NT2/D1 (cell line): Measurements from ENCODE around the gene ITLN2.

ENCODE experiments used
- DNase-seq: peaks from one replicate; pipeline ENCODE4 v3.0.0-alpha.2; 2011; ENCODE audit warnings: low read depth, low spot score
- H3K27me3 ChIP-seq: 2 replicates; pipeline ENCODE4 v1.6.0; 2011; ENCODE audit warnings: mild to moderate bottlenecking; ENCODE audit not compliant: insufficient read length, insufficient read depth
- H3K36me3 ChIP-seq: 2 replicates; pipeline ENCODE4 v1.6.1; 2011; ENCODE audit warnings: mild to moderate bottlenecking, low read length, mixed read lengths; ENCODE audit not compliant: insufficient read depth, insufficient read length
- H3K4me1 ChIP-seq: 2 replicates; pipeline ENCODE4 v1.5.1; 2011; ENCODE audit not compliant: insufficient read depth, insufficient read length
- H3K4me3 ChIP-seq: 2 replicates; pipeline ENCODE4 v1.5.1; 2011; ENCODE audit warnings: low read depth; ENCODE audit not compliant: insufficient read length
- H3K9ac ChIP-seq: 2 replicates; pipeline ENCODE4 v1.6.0; 2011; ENCODE audit warnings: low read depth; ENCODE audit not compliant: insufficient read length
- H3K9me3 ChIP-seq: 2 replicates; pipeline ENCODE4 v1.5.1; 2011; ENCODE audit warnings: mild to moderate bottlenecking, low read length; ENCODE audit not compliant: insufficient read depth
- SUZ12 ChIP-seq: IDR thresholded peaks from 2 replicates; pipeline ENCODE4 v1.6.1; 2011; ENCODE audit not compliant: insufficient read length, insufficient read depth; ENCODE audit errors: extremely low read depth
- YY1 ChIP-seq: IDR thresholded peaks from 2 replicates; pipeline ENCODE4 v1.6.1; 2011; ENCODE audit not compliant: insufficient read length, insufficient read depth
- ZNF274 ChIP-seq: IDR thresholded peaks from 2 replicates; pipeline ENCODE4 v1.6.1; 2011; ENCODE audit warnings: mild to moderate bottlenecking, low read depth, low read length

ITLN2 gene

DNA sequence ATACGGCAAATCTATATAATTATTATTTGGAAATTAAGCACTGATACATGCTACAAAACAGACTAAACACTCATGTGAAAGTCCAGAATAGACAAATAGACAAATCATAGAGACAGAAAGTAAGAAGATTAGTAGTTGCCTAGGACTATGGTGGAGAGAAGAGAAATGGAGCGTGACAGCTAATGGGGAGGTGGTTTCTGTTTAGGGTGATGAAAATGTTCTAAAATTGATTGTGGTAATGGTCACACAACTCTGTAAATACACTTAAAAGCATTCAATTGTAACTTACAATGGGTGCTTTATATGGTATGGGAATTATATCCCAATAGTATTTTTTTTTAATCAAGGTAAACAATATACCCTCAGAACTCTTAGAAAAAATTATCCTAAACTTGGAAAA lies 20.4 kb upstream of the ITLN2 start:
- H3K36me3 ChIP-seq: no peaks in the 10 kb centered on the region
- no peak overlapping the region for H3K4me3 ChIP-seq
- DNase-seq: no peak
- no peaks in the 10 kb centered on the region for H3K27me3 ChIP-seq
- TF ChIP-seq SUZ12 (no peak), YY1 (no peak), ZNF274 (no peak)
- peaks cover 5% of the 10 kb centered on the region for H3K4me1 ChIP-seq
- no peaks in the 10 kb centered on the region for H3K9me3 ChIP-seq
- no peak overlapping the region for H3K9ac ChIP-seq

GRCh38 chr1:160973491-160973890 lies 18.9 kb upstream of the ITLN2 start:
- Histone ChIP-seq H3K4me1 (peaks cover 5% of the 10 kb centered on the region), H3K4me3 (no peak overlapping the region), H3K9ac (no peak overlapping the region), H3K9me3 (no peaks in the 10 kb centered on the region), H3K36me3 (no peaks in the 10 kb centered on the region), H3K27me3 (no peaks in the 10 kb centered on the region)
- TF ChIP-seq SUZ12 (no peak), ZNF274 (no peak), YY1 (no peak)
- DNase-seq: no peak

DNA sequence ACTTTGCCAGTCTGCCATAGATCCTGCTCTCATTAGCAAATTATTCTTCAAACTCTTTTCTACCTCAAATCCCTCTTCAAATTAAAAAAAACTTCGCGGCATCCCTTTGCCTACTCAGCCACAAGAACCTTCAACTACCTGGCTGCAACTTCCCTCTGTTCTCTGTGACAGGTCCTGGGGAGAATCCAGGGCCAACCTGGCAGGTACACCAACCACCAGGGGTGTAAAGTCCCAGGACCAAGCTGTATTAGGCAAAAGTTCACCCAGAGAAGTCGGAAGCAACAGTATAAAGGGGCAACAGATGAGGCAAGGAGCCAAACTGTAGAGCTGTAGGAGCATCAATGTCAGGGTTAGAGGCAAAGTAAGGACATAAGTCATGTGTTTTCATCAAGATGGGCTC lies 18.3 kb upstream of the ITLN2 start:
- Histone ChIP-seq H3K9ac (no peak overlapping the region), H3K4me3 (no peak overlapping the region), H3K9me3 (no peaks in the 10 kb centered on the region), H3K27me3 (no peaks in the 10 kb centered on the region), H3K36me3 (no peaks in the 10 kb centered on the region), H3K4me1 (peaks cover 5% of the 10 kb centered on the region)
- DNase-seq: no peak
- TF ChIP-seq YY1 (no peak), SUZ12 (no peak), ZNF274 (no peak)

DNA sequence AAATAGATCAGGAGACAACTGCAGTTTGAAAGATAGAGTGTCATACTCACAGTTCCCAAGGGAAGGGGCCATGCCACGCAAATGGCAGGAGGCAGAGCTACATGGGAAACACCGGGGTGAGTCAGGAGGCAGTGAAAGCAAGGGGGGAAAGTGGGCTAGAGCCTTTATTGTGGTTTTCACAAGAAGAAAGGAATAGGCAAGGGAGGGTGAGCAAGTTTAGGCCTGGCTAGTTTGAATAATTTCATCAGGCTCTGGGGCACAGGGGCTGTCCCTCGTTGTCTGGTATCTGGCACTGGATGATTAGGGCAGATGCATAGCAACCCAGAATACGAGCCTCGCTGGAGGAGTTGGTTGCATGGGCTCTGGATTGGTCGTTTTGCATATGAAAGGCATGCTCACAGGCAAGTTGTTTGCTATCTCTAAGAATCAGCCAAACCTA lies 17.0 kb upstream of the ITLN2 start:
- DNase-seq: no peak
- H3K4me1 ChIP-seq: peaks cover 5% of the 10 kb centered on the region
- TF ChIP-seq SUZ12 (no peak), YY1 (no peak), ZNF274 (no peak)
- no peaks in the 10 kb centered on the region for H3K27me3 ChIP-seq
- H3K36me3 ChIP-seq: no peaks in the 10 kb centered on the region
- H3K4me3 ChIP-seq: no peak overlapping the region
- no peaks in the 10 kb centered on the region for H3K9me3 ChIP-seq
- no peak overlapping the region for H3K9ac ChIP-seq

DNA sequence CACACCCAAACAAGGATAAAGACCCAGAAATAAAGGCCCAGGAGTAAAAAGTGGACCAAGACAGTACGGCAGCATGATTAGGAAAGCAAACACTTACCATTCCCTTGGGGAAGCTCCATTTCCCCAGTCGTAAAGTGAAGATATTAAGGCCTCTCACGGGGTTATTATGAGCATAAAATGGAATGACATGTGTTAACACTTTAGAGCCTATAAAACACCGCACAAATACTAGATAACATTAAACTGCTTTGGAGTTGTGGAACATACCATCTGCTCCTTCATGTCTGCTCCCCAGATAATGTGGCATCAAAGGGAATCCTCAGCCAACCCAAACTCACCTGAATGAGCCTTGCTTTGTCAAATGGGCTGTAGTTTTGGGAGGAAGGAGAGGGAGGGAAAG lies 8.9 kb upstream of the ITLN2 start:
- peaks cover 2% of the 10 kb centered on the region for H3K4me1 ChIP-seq
- DNase-seq: no peak
- H3K36me3 ChIP-seq: no peaks in the 10 kb centered on the region
- no peak overlapping the region for H3K4me3 ChIP-seq
- TF ChIP-seq SUZ12: no peak
- no peak for TF ChIP-seq ZNF274
- TF ChIP-seq YY1: no peak
- no peak overlapping the region for H3K9ac ChIP-seq
- no peaks in the 10 kb centered on the region for H3K27me3 ChIP-seq
- no peaks in the 10 kb centered on the region for H3K9me3 ChIP-seq

DNA sequence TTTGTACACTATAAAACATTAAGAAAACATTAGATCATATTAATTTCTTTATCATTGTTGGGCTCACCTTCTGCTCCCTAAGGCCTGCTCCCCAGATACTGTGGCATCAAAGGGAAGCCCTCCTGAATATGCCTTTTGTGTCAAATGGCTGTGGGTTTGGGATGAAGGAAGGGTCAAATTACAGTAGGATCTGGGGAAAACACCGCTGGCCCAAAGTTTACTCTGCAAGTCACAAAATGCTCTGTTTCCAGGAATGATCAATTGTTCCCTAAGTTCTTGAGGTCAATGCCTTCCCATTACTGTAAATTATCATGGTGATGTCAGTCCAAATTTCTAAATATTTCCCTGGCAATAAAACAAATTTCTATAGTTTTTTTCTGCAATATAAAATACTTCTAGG lies 6.8 kb upstream of the ITLN2 start:
- no peak overlapping the region for H3K4me3 ChIP-seq
- H3K9me3 ChIP-seq: no peaks in the 10 kb centered on the region
- H3K36me3 ChIP-seq: no peaks in the 10 kb centered on the region
- H3K9ac ChIP-seq: no peak overlapping the region
- no peak for DNase-seq
- no peaks in the 10 kb centered on the region for H3K27me3 ChIP-seq
- peaks cover 6% of the 10 kb centered on the region for H3K4me1 ChIP-seq
- TF ChIP-seq ZNF274: no peak
- TF ChIP-seq YY1: no peak
- no peak for TF ChIP-seq SUZ12

GRCh38 chr1:160956966-160957365 lies 2.4 kb upstream of the ITLN2 start:
- no peak overlapping the region for H3K9ac ChIP-seq
- H3K36me3 ChIP-seq: no peaks in the 10 kb centered on the region
- no peaks in the 10 kb centered on the region for H3K9me3 ChIP-seq

DNA sequence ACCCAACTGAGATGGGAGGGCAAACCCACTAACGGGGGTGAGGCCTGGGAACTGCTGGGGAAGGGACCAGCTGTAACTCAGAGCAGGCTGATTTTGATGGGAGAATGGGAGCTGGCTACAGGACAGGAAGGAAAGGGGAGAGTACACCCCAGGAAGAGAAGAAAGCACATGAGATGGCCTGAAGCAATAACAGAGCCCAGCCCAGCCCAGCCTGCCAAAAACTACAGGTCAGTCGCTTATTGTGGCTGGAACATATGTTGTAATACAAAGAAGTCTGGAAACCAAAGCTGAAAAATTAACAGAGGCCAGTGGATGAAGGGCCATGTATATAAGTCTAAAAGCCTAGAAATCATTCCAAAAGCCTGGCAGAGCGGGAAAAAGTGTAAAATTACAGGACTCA lies 1.6 kb downstream of the ITLN2 start:
- Histone ChIP-seq H3K4me3 (no peak overlapping the region), H3K9ac (no peak overlapping the region), H3K36me3 (no peaks in the 10 kb centered on the region), H3K9me3 (peaks cover 10% of the 10 kb centered on the region; the same call in 1 of the 2 replicates), H3K27me3 (no peaks in the 10 kb centered on the region), H3K4me1 (peaks cover 17% of the 10 kb centered on the region)
- TF ChIP-seq YY1 (no peak), SUZ12 (no peak), ZNF274 (no peak)
- DNase-seq: no peak

More at GRCh38 chr1:160956966-160957365, 2.4 kb upstream of the ITLN2 start:
- DNase-seq: no peak
- Histone ChIP-seq H3K4me3 (no peak overlapping the region), H3K4me1 (peaks cover 11% of the 10 kb centered on the region), H3K27me3 (no peaks in the 10 kb centered on the region)
- TF ChIP-seq SUZ12 (no peak), ZNF274 (no peak), YY1 (no peak)
